ENCODE results near the gene DDIAS.

Gene DDIAS

DNA sequence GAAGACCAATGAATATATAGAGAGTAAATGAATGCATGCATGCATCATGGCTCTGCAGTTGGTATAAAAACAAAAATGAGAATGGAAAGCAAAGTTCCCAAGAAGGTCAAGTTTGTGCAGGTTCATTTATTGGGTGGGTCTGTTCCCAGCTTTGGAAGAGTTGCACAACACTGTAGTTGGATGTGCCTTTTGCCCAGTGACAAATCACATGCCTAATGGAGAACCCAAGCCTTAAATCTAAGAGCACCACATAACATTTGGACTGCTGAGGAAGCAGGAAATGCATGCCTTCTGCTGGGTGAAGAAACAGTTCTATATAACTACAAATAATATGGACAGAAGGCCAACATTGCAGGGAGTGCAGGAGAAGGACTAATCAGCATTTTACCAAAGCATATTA is 31.9 kb upstream of the DDIAS start:
- H3K4me3 ChIP-seq (ENCODE audit: low read length) = no peak overlapping the region
- no peak for TF ChIP-seq CTCF (conservative IDR thresholded peaks at IDR 0.05; ENCODE audit: low read length)
- DNase-seq (ENCODE audit: low read depth) = peak; percentile 51

GRCh38 chr11:82871646-82872045 is 29.9 kb upstream of the DDIAS start:
- no peak for TF ChIP-seq CTCF (conservative IDR thresholded peaks at IDR 0.05; ENCODE audit: low read length)
- DNase-seq (ENCODE audit: low read depth) = peak; percentile 35
- H3K4me3 ChIP-seq (ENCODE audit: low read length) = no peak overlapping the region

DNA sequence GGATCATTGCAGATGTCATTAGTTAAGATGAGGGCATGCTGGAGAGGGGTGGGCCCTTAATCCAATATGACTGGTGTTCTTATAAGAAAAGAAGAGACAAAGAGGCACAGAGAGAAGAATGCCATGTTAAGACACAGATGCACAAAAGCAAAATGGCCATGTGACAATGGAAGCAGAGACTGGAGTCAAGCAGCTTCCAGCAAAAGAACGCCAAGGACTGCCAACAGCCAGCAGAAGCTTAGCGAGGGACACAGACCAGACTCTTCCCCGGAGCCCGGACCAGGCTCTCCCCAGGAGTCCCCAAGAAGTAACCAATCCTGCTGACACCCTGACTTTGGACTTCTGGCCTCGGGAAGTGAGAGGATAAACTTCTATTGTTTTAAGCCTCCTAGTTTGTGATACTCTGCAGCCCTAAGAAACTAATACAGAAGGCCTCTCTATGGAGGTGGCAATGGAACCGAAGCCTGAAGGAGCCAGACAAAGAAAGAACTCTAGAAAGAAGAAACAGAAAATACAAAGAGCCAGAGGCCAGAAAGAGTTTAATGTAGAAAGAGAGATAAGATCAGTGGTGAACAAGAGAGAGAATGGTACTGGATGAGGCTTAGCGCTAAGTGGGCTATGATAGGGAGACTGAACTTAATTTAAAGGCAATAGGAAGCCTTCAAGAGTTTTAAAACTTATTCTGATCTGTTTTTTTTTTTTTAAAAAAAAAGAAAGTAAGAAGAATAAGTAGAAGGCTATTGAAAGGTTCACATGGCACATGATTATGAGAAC is 29.0 kb upstream of the DDIAS start:
- no peak for DNase-seq (ENCODE audit: low read depth)
- H3K4me3 ChIP-seq (ENCODE audit: low read length) = no peak overlapping the region
- TF ChIP-seq CTCF (conservative IDR thresholded peaks at IDR 0.05; ENCODE audit: low read length) = no peak

DNA sequence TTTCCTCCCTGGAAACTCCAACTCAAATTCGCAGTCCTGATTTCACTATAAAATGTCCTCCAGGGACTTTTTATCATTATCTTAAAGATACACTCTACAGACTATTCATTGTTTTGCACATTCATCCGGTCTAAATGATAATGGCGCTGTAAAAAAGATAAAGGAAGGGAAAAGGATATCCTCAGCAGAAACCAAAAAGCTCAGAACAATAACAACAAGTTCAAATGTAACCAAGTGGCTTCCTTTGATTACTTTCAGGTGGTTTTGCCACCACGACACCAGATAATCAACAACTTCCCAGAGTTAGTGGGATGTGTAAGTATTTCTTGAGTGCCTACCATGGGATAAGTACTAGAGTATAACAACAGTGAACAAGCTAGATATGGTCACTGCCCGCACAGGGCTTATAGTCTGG is 27.6 kb upstream of the DDIAS start:
- no peak for TF ChIP-seq CTCF (conservative IDR thresholded peaks at IDR 0.05; ENCODE audit: low read length)
- no peak for DNase-seq (ENCODE audit: low read depth)
- H3K4me3 ChIP-seq (ENCODE audit: low read length) = no peak overlapping the region

DNA sequence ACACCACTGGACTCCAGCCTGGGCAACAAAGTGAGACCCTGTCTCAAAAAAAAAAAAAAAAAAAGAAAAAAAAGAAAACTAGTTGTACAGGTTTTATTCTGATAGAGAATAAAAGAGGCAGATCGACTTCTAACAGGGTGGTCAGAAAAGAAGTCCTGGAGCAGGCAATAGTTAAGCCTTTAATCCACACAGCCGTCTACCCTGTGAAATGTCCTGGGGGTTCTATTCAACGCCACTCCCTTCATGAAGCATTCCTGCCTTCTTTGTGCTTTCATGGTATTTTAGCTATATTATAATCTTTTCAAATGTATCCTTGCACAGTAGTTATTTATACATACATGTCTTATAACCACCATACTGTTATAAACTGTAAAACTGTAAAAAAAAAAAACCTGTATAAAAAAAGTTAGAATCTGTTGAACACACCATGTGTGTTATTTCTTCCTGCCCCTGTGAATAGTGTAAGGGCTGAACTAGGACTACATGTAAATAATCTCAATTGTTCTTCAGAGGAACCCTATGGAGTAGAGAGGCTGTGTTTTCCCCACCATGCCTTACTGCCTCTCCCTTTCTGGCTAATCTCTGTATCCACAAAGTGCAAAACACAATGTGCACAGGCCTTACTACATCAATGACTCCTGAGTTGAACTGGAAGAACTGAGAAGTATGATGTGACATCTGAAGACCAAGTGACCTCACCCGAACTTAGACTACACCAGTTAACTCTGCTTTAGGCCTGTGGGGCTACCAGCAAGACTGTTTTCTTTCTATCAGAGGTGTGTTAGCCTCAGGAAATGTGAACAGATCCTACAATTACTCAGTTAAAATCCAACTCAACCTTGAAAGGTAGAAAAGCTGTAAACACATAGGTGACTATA is 26.7 kb upstream of the DDIAS start:
- no peak for TF ChIP-seq CTCF (conservative IDR thresholded peaks at IDR 0.05; ENCODE audit: low read length)
- no peak for DNase-seq (ENCODE audit: low read depth)
- H3K4me3 ChIP-seq (ENCODE audit: low read length) = no peak overlapping the region

- DNase-seq (ENCODE audit: low read depth) = no peak
- no peak overlapping the region for H3K4me3 ChIP-seq (ENCODE audit: low read length)
- TF ChIP-seq CTCF (conservative IDR thresholded peaks at IDR 0.05; ENCODE audit: low read length) = no peak
Measured at GRCh38 chr11:82883853-82884252, 17.7 kb upstream of the DDIAS start.
